Measurements from ENCODE around the gene MICALL1.

MICALL1 gene

GRCh38 chr22:37923927-37924326 lies 17.8 kb downstream of the MICALL1 start:
- no peak for TF ChIP-seq CTCF (IDR thresholded peaks at IDR 0.05; ENCODE audit: extremely low read depth, insufficient read depth, missing control alignments)
- in situ Hi-C loops (cut with MboI; ENCODE audit: low pct_unique_long_range_greater_than_20kb, low sequenced_read_pairs, unreplicated experiment), result no loop called here
- no peak for DNase-seq (ENCODE audit: low spot score)

GRCh38 chr22:37924386-37925065 lies 18.4 kb downstream of the MICALL1 start:
- no peak for TF ChIP-seq CTCF (IDR thresholded peaks at IDR 0.05; ENCODE audit: extremely low read depth, insufficient read depth, missing control alignments)
- in situ Hi-C loops (cut with MboI; ENCODE audit: low pct_unique_long_range_greater_than_20kb, low sequenced_read_pairs, unreplicated experiment), result no loop called here
- no peak for DNase-seq (ENCODE audit: low spot score)

GRCh38 chr22:37925330-37925729 lies 19.2 kb downstream of the MICALL1 start:
- in situ Hi-C loops (cut with MboI; ENCODE audit: low pct_unique_long_range_greater_than_20kb, low sequenced_read_pairs, unreplicated experiment), result no loop called here
- DNase-seq (ENCODE audit: low spot score), result no peak
- no peak for TF ChIP-seq CTCF (IDR thresholded peaks at IDR 0.05; ENCODE audit: extremely low read depth, insufficient read depth, missing control alignments)

- in situ Hi-C loops (cut with MboI; ENCODE audit: low pct_unique_long_range_greater_than_20kb, low sequenced_read_pairs, unreplicated experiment), result no loop called here
- no peak for DNase-seq (ENCODE audit: low spot score)
- no peak for TF ChIP-seq CTCF (IDR thresholded peaks at IDR 0.05; ENCODE audit: extremely low read depth, insufficient read depth, missing control alignments)
Measured at GRCh38 chr22:37925767-37926166, 19.7 kb downstream of the MICALL1 start.

- no peak for TF ChIP-seq CTCF (IDR thresholded peaks at IDR 0.05; ENCODE audit: extremely low read depth, insufficient read depth, missing control alignments)
- no peak for DNase-seq (ENCODE audit: low spot score)
- in situ Hi-C loops (cut with MboI; ENCODE audit: low pct_unique_long_range_greater_than_20kb, low sequenced_read_pairs, unreplicated experiment), result no loop called here
Measured at GRCh38 chr22:37926358-37926757, 20.3 kb downstream of the MICALL1 start.

GRCh38 chr22:37926771-37927636 lies 20.9 kb downstream of the MICALL1 start:
- no peak for DNase-seq (ENCODE audit: low spot score)
- TF ChIP-seq CTCF (IDR thresholded peaks at IDR 0.05; ENCODE audit: extremely low read depth, insufficient read depth, missing control alignments), result no peak
- in situ Hi-C loops (cut with MboI; ENCODE audit: low pct_unique_long_range_greater_than_20kb, low sequenced_read_pairs, unreplicated experiment), result no loop called here
